Vagina (tissue), 2 donors: ENCODE data around the gene FAM110D.

ENCODE experiments used
- POLR2AphosphoS5 ChIP-seq, 2 donors: sonication (generic); formaldehyde crosslinking; IDR thresholded peaks; one replicate each; pipeline ENCODE4 v1.9.0; 2017; ENCODE audit warnings: antibody characterized with exemption in 2 of 2, mild to moderate bottlenecking in 2 of 2, low read depth in 1 of 2; ENCODE audit not compliant: insufficient read depth in 1 of 2
- TF ChIP-seq, protein P1 (sequence below), 3 experiments: fragments of 450-650 bp in 2 of 3; fragments of 200-600 bp in 1 of 3; sonication (generic) in 1 of 3; IDR thresholded peaks; one replicate each; pipeline ENCODE4 v1.5.1; 2017 to 2019; ENCODE audit warnings: antibody characterized with exemption in 3 of 3, mild to moderate bottlenecking in 2 of 3, moderate library complexity in 2 of 3

DNA sequence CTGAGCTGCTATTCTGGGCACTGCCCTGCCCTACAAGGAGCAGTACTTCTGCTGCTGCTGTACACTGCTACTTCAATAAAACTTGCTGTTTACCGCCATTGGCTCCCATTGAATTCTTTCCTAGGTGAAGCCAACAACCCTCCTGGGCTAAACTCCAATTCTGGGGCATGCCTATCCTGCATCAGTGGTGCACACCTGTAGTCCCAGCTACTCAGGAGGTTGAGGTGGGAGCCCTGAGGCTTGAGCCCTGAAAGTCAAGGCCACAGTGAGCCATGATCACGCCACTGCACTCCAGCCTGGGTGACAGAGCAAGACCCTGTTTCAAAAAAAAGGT lies 26.1 kb upstream of the FAM110D start:
- TF ChIP-seq, protein P1, sequence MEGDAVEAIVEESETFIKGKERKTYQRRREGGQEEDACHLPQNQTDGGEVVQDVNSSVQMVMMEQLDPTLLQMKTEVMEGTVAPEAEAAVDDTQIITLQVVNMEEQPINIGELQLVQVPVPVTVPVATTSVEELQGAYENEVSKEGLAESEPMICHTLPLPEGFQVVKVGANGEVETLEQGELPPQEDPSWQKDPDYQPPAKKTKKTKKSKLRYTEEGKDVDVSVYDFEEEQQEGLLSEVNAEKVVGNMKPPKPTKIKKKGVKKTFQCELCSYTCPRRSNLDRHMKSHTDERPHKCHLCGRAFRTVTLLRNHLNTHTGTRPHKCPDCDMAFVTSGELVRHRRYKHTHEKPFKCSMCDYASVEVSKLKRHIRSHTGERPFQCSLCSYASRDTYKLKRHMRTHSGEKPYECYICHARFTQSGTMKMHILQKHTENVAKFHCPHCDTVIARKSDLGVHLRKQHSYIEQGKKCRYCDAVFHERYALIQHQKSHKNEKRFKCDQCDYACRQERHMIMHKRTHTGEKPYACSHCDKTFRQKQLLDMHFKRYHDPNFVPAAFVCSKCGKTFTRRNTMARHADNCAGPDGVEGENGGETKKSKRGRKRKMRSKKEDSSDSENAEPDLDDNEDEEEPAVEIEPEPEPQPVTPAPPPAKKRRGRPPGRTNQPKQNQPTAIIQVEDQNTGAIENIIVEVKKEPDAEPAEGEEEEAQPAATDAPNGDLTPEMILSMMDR (IDR thresholded peaks at IDR 0.05) = no peak
- TF ChIP-seq POLR2AphosphoS5 (IDR thresholded peaks at IDR 0.05; ENCODE audit: insufficient read depth in 1 of 2, low read depth in 1 of 2) = no peak
